Measurements from ENCODE around the gene TMEM163. TPM values are rescaled to one million over a fixed set of nuclear protein-coding genes. Genes with fewer than 3 reads are reported as not detected.

Gene TMEM163
- polyA plus RNA-seq, 4 donors, result 1.2 to 2.4 (median 1.3) TPM

DNA sequence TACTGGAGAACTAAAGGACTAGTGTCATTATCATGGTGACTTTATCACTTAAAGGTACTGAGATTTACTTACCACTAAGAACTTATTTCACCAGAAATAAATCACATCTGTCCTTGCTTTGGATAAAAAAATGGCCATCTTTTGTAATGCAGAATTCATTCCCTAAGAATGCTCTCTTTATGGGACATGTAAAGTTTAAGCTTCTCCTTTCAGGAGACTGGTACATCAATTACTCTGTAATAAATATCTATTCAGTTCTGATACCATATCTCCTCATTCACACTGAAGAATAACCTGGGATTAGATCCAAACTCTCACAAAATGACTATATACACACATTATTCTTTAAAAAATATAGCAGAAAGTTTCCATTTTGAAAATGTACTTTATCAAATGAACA lies 24.4 kb downstream of the TMEM163 start:
- DNase-seq (ENCODE audit: low read depth in 4 of 4, low spot score in 3 of 4), result no peak

DNA sequence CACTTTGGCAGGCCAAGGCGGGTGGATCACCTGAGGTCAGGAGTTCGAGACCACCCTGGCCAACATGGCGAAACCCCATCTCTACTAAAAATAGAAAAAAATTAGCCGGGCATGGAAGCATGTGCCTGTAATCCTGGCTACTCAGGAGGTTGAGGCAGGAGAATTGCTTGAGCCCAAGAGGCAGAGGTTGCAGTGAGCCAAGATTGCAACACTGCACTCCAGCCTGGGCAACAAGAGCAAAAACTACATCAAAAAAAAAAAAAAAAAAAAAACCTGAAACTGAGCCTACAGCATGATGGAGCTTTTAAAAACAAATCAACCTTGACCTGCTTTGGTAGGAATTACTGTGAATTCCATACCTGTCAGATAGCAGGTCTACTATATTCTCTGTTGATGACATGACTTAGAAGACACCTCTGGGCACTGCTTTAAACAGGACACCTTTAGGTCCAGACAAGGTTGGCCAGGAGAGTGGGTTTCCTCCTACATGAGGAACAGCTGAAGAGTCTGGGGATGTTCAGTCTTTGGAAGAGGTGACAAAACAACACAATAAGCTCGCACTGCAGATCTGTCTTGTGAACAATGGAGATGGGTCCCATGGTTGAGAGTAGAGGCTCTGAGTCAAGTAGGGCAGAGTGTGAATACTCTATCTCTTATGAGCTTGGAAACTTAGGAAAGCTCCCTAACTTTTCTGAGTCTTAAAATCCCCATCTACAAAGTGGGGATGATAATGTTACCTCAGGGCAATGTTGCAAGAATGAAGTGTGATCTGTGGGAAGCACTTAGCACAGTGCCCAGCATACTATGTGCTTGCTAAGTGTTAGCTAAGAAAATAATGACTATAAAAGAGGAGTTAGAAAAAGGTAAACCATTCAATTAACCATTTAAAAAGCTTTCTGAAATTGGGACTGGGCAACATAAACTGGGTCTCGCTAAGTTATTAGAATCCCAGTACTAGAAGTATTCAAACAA lies 25.2 kb downstream of the TMEM163 start:
- no peak for DNase-seq (ENCODE audit: low read depth in 4 of 4, low spot score in 3 of 4)

DNA sequence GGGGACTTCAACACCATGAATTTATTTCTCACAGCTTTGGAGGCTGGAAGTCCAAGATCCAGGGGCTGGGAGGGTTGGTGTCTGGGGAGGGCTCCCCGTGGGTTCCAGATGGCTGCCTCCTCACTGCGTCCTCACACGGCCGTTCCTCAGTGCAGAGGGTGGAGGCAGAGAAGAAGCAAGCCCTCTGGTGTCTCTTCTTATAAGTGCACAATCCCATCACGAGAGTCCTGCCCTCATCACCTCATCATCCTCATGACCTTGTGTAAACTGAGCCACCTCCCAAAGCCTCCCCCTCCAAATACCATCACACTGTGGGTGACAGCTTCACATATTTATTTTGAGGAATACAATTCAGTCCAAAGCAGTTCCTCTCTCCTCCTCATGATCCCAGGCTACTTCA lies 26.3 kb downstream of the TMEM163 start:
- no peak for DNase-seq (ENCODE audit: low read depth in 4 of 4, low spot score in 3 of 4)

DNA sequence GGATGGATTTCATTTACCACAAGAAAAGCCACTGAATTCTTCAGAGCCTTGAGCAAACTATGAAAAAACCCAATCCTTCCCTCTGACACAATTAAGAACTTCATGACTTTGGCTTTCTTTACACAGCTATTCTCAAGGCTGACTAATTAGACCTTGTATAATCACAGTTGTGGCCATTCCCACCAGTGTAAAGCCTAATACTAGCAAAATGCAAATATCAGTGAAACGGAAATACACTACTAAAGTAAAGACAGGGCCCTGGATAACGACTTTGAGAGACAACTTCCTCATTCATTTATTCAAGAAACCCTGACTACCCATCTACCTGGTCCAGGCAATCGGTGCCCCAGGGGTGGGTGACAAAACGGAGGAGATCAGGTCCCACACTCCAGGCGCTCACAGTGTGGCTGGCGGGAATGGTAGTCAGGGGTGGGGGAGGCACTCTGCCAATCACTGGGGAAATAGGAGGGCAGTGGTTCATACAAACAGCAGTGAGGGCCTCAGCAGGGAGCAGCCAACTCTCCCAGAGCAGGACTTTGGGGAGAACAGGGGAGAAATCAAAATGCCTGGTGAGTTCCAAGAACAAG lies 28.1 kb downstream of the TMEM163 start:
- no peak for DNase-seq (ENCODE audit: low read depth in 4 of 4, low spot score in 3 of 4)

DNA sequence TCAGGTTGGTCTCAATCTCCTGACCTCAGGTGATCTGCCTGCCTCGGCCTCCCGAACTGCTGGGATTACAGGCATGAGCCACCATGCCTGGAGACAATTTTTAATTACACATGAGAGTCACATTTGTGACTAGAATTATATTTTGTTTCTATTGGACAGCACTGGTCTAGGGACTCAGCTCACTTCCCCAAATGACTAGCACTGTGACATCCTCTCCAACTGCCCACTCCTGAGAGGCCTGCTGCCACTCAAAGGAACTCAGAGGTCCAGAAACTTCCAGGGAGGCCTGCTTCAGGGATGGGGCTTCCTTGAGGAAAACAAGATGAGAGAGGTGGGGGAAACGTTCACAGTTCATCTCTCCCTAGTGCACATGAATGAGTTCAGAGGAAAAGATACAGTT lies 29.5 kb downstream of the TMEM163 start:
- DNase-seq (ENCODE audit: low read depth in 4 of 4, low spot score in 3 of 4), result no peak

DNA sequence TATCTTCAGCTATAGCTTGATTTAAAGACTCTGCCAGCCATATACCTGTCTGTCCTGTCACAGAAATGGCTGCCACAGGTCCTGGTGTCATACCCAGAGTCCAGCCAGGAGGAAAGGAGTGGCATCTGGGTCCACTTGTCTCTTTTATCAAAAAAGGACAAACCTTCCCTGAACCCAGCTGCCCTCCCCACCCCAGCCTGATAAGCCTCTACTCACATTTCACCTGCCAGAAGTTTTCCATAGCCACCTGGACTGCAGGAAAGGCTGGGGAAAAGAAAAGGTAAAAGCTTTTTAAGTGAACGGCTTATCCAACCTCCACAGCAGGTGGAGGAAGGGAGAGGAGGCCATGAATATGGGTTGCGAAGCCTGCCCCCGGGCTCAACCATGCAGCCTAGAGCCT lies 32.8 kb downstream of the TMEM163 start:
- no peak for DNase-seq (ENCODE audit: low read depth in 4 of 4, low spot score in 3 of 4)

DNA sequence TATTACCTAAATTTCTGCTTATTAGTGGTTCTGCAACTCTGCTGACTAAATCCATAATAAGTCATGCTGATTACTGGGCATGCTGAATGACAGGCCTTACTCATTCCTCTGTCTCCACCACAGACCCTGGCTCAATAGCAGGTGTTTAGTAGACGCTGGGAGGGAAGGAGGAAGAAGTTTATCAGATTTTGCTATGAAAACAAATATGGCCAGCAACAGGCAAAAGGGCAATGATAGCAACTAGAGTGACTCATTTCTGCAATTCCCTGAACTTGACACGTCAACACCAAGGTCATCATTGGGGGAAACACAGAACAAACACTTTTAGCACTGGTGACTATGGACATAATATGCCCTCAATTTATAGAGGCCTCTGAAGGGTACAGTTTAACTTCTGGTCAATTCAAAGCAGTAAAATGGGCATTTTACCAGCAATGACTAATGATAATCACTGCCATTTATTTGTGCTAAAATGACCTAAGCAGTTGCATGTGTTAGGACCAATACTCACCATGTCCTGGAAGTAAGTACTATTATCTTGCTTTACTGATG lies 35.2 kb downstream of the TMEM163 start:
- no peak for DNase-seq (ENCODE audit: low read depth in 4 of 4, low spot score in 3 of 4)

DNA sequence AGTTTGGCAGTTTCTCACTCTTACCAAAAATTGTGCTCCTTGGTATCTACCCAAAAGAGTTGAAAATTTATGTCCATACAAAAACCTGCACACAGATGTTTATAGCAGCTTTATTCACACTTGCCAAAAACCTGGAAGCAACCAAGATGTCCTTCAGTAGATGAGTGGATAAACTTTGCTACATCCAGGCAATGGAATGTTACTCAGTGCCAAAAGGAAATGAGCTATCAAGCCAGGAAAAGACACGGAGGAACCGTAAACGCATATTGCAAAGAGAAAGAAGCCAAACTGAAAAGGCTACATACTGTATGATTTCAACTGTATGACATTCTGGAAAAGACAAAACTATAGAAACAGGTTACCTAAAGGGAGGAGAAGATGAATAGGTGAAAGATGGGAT lies 36.1 kb downstream of the TMEM163 start:
- DNase-seq (ENCODE audit: low read depth in 4 of 4, low spot score in 3 of 4), result no peak

DNA sequence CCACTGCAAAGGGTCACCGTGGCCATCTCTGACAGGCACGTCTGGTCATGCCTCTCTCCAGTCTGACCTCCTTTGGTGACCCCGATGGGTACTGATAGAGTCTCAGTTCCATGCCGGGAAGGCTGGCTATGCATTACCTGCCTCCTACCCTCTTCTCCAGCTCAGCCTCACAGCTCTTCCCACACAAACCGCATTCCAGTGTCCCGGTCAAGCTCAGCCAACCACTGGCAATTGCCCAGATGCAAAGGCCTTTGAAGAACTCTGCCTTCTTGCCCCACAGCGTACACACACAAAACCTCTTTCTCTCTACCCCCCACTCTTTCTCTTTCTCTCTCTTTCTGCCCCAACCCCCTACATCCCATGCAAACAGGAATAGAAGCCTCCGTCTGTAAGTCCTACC lies 37.6 kb downstream of the TMEM163 start:
- no peak for DNase-seq (ENCODE audit: low read depth in 4 of 4, low spot score in 3 of 4)

DNA sequence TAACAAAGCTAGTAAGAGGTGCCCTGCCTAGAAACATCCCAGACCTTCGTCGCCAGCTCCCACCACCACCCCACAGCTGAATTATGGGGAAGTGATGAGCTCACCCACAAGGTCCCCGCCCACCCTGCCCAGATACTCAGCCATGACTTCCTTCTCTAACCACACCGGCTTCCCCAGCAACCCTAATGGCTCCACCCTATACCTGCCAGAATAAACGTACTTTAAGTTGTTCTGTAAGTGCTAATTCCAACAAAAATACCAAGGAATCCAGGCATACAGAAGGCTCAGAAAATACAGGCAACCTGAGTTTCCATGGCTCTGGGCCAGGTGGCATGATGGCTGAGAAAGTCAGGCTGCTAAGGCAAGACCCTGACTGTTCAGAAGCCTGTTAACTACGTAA lies 39.1 kb downstream of the TMEM163 start:
- no peak for DNase-seq (ENCODE audit: low read depth in 4 of 4, low spot score in 3 of 4)

DNA sequence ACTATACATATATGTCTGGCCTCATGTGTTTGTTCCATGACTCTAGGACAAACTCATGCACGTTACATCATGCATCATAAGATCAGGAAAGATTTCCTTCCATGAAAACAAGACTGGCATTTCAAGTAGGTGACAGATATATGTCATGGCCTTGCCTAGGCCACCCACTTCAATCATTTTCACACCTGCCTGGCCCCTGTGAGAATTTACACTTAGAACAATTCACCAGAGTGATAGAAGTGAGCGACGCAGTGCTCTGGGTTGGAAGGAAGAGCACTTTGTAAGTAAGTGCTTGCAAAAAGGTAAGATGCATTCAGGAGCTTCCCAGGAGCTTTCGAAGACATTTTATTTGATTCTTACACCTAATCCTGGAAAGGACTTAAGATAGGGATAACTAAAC lies 39.5 kb downstream of the TMEM163 start:
- no peak for DNase-seq (ENCODE audit: low read depth in 4 of 4, low spot score in 3 of 4)

DNA sequence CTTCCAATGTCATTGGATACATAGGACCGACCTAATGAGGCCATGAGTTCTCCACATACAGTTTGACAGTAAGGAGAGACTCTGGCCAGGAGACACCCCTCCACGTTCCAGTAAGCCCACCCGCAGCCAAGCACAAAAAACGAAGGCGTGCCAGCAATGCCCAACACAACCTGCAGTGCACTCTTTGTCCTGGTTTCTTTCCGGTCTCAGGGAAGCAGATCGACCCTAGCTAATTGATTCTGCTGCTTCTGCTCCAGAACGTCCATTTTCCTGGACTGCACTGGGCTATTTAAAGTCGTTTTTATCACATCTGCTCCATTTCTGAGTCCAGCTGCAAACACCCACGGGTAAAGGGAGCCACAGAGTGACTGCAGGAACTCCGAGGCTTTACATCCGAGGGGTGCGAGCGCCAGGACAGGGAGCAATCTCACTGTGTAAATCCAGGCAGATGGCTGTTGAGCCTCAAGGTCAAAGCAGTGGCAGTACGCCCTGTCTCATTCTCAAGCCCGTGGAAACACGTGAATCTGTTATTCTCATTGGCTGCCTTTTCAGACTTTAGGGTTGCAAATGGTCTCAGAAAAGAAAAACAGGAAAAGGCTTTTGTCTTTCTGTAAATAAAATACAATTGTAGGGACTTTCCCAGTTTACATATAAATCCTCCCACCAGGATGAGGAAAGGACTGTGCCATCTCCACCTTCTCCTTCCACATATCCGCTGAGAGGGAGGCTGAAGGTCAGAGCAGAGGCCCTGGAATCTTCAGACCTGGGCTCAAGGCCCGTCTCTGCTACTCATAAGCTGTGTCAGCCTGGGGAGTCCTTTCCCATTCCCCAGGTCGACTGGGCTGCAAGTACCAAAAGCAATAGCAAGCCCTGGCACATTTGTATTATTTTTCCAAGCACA lies 40.7 kb downstream of the TMEM163 start:
- no peak for DNase-seq (ENCODE audit: low read depth in 4 of 4, low spot score in 3 of 4)

DNA sequence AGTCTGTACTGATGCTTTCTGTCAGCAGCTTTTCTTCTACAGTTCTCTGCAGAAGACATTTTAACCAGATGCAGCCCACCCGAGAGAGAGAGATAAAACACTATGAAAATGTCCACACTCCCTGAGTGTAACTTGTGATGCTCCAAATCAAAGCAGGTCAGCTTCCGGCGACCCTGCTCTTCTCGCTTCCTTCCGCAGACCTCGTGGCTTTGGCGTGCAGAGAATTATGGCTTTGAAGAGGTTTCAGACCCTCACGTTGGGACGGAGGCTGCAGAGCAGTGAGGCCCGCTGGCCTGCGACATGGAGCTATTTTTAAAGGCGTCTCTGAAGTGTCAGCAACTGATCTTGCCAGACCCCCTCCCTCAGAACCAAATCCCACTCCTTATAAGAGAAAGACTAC lies 41.8 kb downstream of the TMEM163 start:
- DNase-seq (ENCODE audit: low read depth in 4 of 4, low spot score in 3 of 4), result no peak

DNA sequence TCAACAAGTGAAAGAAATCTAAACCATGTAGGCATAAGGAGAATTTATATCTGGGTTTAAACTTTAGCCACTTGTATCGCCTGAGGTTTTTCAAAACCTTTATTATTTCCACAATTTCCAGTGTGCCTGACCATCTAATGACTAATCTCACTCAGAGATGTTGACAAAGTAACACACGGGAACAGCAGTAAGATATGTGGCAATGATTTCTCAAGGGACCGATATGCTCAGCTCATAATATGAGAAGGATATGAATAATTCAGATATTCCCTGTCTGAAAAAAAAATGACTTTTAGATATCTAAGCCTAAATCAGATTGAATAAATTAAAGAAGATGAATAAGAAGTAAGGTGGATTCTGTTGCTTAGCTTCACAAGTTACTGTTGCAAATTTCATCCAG lies 43.5 kb downstream of the TMEM163 start:
- no peak for DNase-seq (ENCODE audit: low read depth in 4 of 4, low spot score in 3 of 4)

DNA sequence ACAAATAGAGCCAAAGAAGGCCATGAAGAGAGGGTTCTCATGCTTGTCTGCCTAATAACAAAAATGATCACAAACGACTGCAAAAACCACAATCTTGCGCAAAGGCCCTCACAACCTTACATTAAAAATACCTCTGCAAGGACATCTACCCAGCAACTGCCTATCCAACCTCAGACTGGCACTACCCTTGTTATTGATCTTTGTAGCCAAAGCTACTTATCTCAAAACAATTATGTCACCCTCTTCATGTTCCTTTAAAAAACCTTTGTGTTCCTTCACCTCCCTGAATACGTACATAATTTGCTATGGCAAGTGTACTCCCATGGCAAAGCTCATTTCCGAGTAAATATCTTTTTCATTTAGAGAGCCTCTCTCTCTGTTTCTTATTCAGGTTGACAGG lies 44.1 kb downstream of the TMEM163 start:
- no peak for DNase-seq (ENCODE audit: low read depth in 4 of 4, low spot score in 3 of 4)

DNA sequence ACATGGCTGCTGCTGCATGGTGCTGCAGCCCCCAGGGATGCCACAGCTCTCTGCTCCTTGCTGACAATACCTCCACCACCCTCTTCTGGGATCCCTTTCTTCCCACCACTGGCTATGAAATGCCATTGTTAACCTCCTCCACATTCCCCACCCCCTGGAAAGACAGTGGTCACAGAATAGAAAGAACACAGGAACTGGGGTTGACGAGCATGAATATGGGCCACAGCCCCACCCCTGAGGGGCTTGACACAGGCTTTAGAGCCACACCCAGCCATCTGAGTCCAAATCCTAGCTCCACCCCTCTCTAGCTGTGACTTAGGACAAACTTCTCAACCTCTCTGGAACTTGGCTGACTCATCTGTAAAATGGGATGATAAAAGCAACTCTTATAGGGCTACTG lies 47.3 kb downstream of the TMEM163 start:
- DNase-seq (ENCODE audit: low read depth in 4 of 4, low spot score in 3 of 4), result no peak

DNA sequence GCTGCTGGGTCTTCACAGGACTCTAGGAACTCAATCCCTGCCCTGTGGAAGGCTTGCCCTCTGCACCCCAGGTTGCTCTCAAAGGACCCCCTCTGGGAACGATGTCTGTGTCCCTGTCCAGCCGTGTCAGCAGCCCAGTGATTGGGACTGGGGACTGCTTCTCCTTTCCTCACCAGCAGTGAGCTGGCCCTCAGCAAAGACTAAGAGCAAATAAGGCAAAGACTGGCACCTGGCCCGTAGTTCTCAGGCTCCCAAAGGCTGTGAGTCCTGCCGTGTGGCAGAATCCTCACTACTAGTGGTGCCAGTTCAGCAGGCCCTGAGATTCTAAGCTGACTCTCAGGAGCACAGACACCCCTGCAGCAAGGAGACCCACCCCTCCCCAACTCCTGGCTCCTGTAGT lies 47.8 kb downstream of the TMEM163 start:
- DNase-seq (ENCODE audit: low read depth in 4 of 4, low spot score in 3 of 4), result no peak

DNA sequence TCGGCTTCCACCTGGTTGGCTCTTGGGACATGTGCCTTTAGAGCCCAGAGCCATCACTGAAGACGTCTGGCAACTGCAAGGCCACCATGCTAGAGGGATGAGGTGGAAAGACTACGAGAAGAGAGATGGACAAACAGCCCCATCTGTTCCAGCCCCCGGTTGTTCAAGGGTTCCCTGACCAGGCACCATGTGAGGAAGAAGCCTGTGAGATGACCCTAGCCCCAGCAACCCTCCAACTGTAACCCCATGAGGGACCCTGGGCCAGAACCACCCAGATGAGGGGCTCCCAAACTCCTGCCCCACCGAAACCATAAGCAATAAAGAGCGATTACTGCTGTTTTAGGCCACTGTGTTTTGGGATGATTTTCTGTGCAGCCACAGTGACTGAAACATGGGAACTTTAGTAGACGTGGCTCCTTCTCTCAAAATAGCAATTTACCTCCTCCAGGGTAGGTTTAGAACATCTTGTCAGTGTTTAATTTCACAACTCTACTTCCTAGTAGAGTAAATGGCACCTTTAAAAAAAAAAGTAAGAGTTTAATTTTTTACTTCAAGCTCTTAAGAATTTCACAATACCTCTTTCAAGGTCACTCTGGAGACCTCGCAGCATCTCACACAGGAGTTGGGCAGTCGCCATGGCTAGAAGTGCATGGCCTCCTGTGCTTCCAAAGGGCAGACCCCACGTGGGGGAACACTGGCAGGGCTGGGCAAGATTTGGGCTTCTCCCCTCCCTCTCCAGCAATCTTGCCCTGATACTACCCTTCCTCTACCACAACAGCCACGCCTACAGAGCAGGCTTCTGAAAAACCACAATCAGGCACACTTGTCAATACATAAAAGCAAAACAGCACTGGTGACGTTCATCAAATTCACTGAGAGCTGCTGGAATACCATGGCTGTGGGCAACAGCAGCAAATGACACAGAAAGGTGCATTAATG lies 48.8 kb downstream of the TMEM163 start:
- no peak for DNase-seq (ENCODE audit: low read depth in 4 of 4, low spot score in 3 of 4)

DNA sequence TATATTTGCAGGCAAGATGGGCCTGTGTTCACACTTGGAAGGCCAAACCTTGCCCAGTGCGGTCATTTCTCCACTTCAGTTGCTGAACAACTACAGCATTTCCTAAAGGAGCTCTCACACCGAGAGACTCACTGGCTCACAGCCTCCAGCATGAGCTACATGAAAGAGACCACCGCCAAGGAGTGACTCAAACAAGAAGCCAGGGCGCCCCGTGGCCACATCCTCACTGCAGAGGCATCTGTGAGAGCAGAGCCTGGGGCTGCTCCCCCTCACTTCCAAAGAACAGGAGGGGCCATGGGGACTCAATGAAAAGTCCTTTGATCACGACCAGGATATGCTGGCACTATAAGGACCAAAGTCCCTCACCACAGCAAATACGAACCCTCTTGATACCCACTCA lies 50.0 kb downstream of the TMEM163 start:
- no peak for DNase-seq (ENCODE audit: low read depth in 4 of 4, low spot score in 3 of 4)

DNA sequence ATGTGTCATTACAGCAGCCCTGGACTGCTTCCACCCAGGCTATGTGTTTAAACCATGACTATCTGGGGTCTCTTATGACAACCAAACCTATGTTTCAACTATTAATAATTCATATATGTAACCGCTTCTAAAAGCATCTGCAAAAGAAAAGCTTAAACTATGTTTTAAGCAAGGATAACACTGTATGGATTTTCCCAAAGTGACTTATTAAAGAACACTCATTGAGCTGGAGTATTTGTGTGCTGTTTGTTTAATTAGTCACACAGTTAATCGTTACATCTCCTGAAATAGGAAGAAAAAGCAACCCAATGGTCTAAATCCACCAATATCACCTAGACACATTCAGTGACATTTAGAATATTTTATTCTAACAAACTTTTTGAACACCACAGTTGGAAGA lies 51.3 kb downstream of the TMEM163 start:
- DNase-seq (ENCODE audit: low read depth in 4 of 4, low spot score in 3 of 4), result no peak

All from right renal pelvis (tissue), 4 donors.